Activated CD4-positive, alpha-beta memory T cell treated with anti-CD3 and anti-CD28 coated beads, Interleukin-2, amount 10 ng/mL, durations not matched to agents 7 days and 5 days (primary cell): ENCODE results near the gene MRPS33. TPM values are rescaled to one million over a fixed set of nuclear protein-coding genes. Genes with fewer than 3 reads are reported as not detected.

Experiments
- CTCF ChIA-PET: fragments of 350-600 bp; sonication (Branson Sonifier 250); formaldehyde crosslinking; loops from one replicate; lab custom pipeline; 2021; ENCODE audit warnings: antibody characterized with exemption, inconsistent platforms; lab: Charles Lee
- POLR2A ChIA-PET: fragments of 350-600 bp; sonication (Branson Sonifier 250); formaldehyde crosslinking; loops from one replicate; lab custom pipeline; 2021; ENCODE audit warnings: antibody characterized with exemption; lab: Charles Lee
- DNase-seq: peaks from one replicate; pipeline ENCODE4 v3.0.0-alpha.2; 2020
- H3K27ac Mint-ChIP-seq: one replicate; pipeline ENCODE4 v1.8.0; 2021; ENCODE audit warnings: mild to moderate bottlenecking, mixed read lengths
- H3K27me3 Mint-ChIP-seq: one replicate; pipeline ENCODE4 v1.8.0; 2021; ENCODE audit warnings: mixed read lengths
- H3K36me3 Mint-ChIP-seq: one replicate; pipeline ENCODE4 v1.8.0; 2021; ENCODE audit warnings: low read depth, mixed read lengths
- H3K4me1 Mint-ChIP-seq: one replicate; pipeline ENCODE4 v1.8.0; 2021; ENCODE audit warnings: mixed read lengths
- H3K4me3 Mint-ChIP-seq: one replicate; pipeline ENCODE4 v1.8.0; 2021; ENCODE audit warnings: mild to moderate bottlenecking, mixed read lengths
- H3K9me3 Mint-ChIP-seq: one replicate; pipeline ENCODE4 v1.8.0; 2021; ENCODE audit warnings: mixed read lengths
- total RNA-seq, 2 experiments: library from RNA; stranded (reverse); gene quantifications; one replicate each; pipeline ENCODE4 v1.2.3, GENCODE V29; 2021

The MRPS33 gene
- total RNA-seq, 2 experiments from 2014 or later: 58.5 to 68.3 TPM

GRCh38 chr7:141028767-141029166 is 14.0 kb upstream of the MRPS33 start:
- ChIA-PET CTCF (no interaction called here), POLR2A (no interaction called here)
- no peak for DNase-seq
- no peak overlapping the region for H3K27ac Mint-ChIP-seq
- no peak overlapping the region for H3K4me3 Mint-ChIP-seq
- peaks cover 4% of the 10 kb centered on the region for H3K4me1 Mint-ChIP-seq
- H3K9me3 Mint-ChIP-seq: peaks cover 30% of the 10 kb centered on the region
- peaks cover 17% of the 10 kb centered on the region for H3K27me3 Mint-ChIP-seq
- peaks cover 18% of the 10 kb centered on the region for H3K36me3 Mint-ChIP-seq

GRCh38 chr7:141027043-141027442 is 12.3 kb upstream of the MRPS33 start:
- Mint-ChIP-seq H3K27ac (no peak overlapping the region), H3K4me3 (no peak overlapping the region), H3K27me3 (peaks cover 23% of the 10 kb centered on the region), H3K9me3 (peaks cover 34% of the 10 kb centered on the region), H3K36me3 (peaks cover 26% of the 10 kb centered on the region), H3K4me1 (peaks cover 18% of the 10 kb centered on the region)
- POLR2A ChIA-PET: interaction anchor here (1.1 to 1.3 kb wide), 2 partner anchors 12 to 13 kb away, joined by 4 to 8 read pairs; partner anchors contain the start of gene MRPS33
- CTCF ChIA-PET: interaction anchor here (0.9 kb wide), 1 partner anchor 48 kb away, joined by 3 read pairs; no protein-coding TSS in a partner anchor
- no peak for DNase-seq

GRCh38 chr7:141024668-141025067 is 9.9 kb upstream of the MRPS33 start:
- H3K27ac Mint-ChIP-seq: no peak overlapping the region
- peaks cover 26% of the 10 kb centered on the region for H3K36me3 Mint-ChIP-seq
- H3K4me1 Mint-ChIP-seq: peaks cover 18% of the 10 kb centered on the region
- CTCF ChIA-PET: interaction anchor here (1.4 kb wide), 1 partner anchor 9 kb away, joined by 4 read pairs; the partner anchor contains the start of gene MRPS33
- peaks cover 26% of the 10 kb centered on the region for H3K27me3 Mint-ChIP-seq
- POLR2A ChIA-PET: no interaction called here
- no peak for DNase-seq
- H3K9me3 Mint-ChIP-seq: peaks cover 34% of the 10 kb centered on the region
- H3K4me3 Mint-ChIP-seq: no peak overlapping the region

GRCh38 chr7:141023295-141023694 is 8.5 kb upstream of the MRPS33 start:
- peaks cover 21% of the 10 kb centered on the region for H3K27me3 Mint-ChIP-seq

GRCh38 chr7:141017555-141017954 is 2.8 kb upstream of the MRPS33 start:
- Mint-ChIP-seq H3K36me3 (no peaks in the 10 kb centered on the region), H3K4me3 (no peak overlapping the region)

More at GRCh38 chr7:141023295-141023694, 8.5 kb upstream of the MRPS33 start:
- Mint-ChIP-seq H3K9me3 (peaks cover 28% of the 10 kb centered on the region), H3K27ac (peak overlapping the region; percentile 81), H3K4me1 (peaks cover 18% of the 10 kb centered on the region), H3K4me3 (peak overlapping the region; percentile 44), H3K36me3 (peaks cover 26% of the 10 kb centered on the region)
- POLR2A ChIA-PET: interaction anchor here (1.1 kb wide), 1 partner anchor 9 kb away, joined by 7 read pairs; the partner anchor contains the start of gene MRPS33
- CTCF ChIA-PET: no interaction called here
- DNase-seq: no peak

GRCh38 chr7:141016349-141016748 is 1.6 kb upstream of the MRPS33 start:
- ChIA-PET CTCF (interaction anchor here (0.6 kb wide), 1 partner anchor 52 kb away, joined by 4 read pairs; no protein-coding TSS in a partner anchor), POLR2A (no interaction called here)
- H3K4me3 Mint-ChIP-seq: no peak overlapping the region
- H3K4me1 Mint-ChIP-seq: peaks cover 36% of the 10 kb centered on the region
- peaks cover 18% of the 10 kb centered on the region for H3K27me3 Mint-ChIP-seq
- no peak overlapping the region for H3K27ac Mint-ChIP-seq
- no peak for DNase-seq
- H3K9me3 Mint-ChIP-seq: peaks cover 2% of the 10 kb centered on the region
- H3K36me3 Mint-ChIP-seq: no peaks in the 10 kb centered on the region

More at GRCh38 chr7:141017555-141017954, 2.8 kb upstream of the MRPS33 start:
- no peak overlapping the region for H3K27ac Mint-ChIP-seq
- POLR2A ChIA-PET: no interaction called here
- peaks cover 22% of the 10 kb centered on the region for H3K27me3 Mint-ChIP-seq
- CTCF ChIA-PET: no interaction called here
- peaks cover 2% of the 10 kb centered on the region for H3K9me3 Mint-ChIP-seq
- no peak for DNase-seq
- peaks cover 27% of the 10 kb centered on the region for H3K4me1 Mint-ChIP-seq

- Mint-ChIP-seq H3K4me3 (peak overlapping the region; percentile 97), H3K27me3 (peaks cover 10% of the 10 kb centered on the region), H3K9me3 (peaks cover 2% of the 10 kb centered on the region), H3K36me3 (peaks cover 9% of the 10 kb centered on the region), H3K4me1 (peaks cover 38% of the 10 kb centered on the region), H3K27ac (peak overlapping the region; percentile 96)
- POLR2A ChIA-PET: interaction anchor here (0.8 to 3.9 kb wide), 24 partner anchors 9 to 724 kb away, joined by 3 to 34 read pairs (median 6); partner anchors contain the start of genes ADCK2, AGK, BRAF and NDUFB2
- CTCF ChIA-PET: interaction anchor here (0.5 to 6.3 kb wide), 16 partner anchors 11 to 724 kb away, joined by 3 to 66 read pairs (median 4); partner anchors contain the start of genes ADCK2, BRAF and SSBP1
- DNase-seq: no peak
These were observed 628 bp downstream of the MRPS33 start for GRCh38 chr7:141014125-141014523.

GRCh38 chr7:141013345-141013715 is 1.4 kb downstream of the MRPS33 start:
- H3K27ac Mint-ChIP-seq: peak overlapping the region; percentile 96
- DNase-seq: no peak
- peaks cover 7% of the 10 kb centered on the region for H3K27me3 Mint-ChIP-seq
- H3K4me3 Mint-ChIP-seq: peak overlapping the region; percentile 97
- peaks cover 12% of the 10 kb centered on the region for H3K36me3 Mint-ChIP-seq
- POLR2A ChIA-PET: interaction anchor here (0.7 to 3.9 kb wide), 14 partner anchors 8 to 725 kb away, joined by 3 to 34 read pairs (median 8); partner anchors contain the start of genes ADCK2, AGK, BRAF and NDUFB2
- H3K4me1 Mint-ChIP-seq: peaks cover 38% of the 10 kb centered on the region
- CTCF ChIA-PET: interaction anchor here (1.2 to 6.3 kb wide), 9 partner anchors 88 to 636 kb away, joined by 3 to 66 read pairs (median 4); partner anchors contain the start of genes ADCK2 and BRAF
- peaks cover 2% of the 10 kb centered on the region for H3K9me3 Mint-ChIP-seq

- Mint-ChIP-seq H3K27me3 (peaks cover 6% of the 10 kb centered on the region), H3K36me3 (peaks cover 15% of the 10 kb centered on the region), H3K27ac (peak overlapping the region; percentile 96), H3K4me3 (peak overlapping the region; percentile 97), H3K4me1 (peaks cover 38% of the 10 kb centered on the region), H3K9me3 (peaks cover 2% of the 10 kb centered on the region)
- POLR2A ChIA-PET: interaction anchor here (0.7 to 3.9 kb wide), 8 partner anchors 39 to 725 kb away, joined by 3 to 34 read pairs (median 18); partner anchors contain the start of genes ADCK2, AGK, BRAF and SSBP1
- CTCF ChIA-PET: interaction anchor here (1.1 to 6.3 kb wide), 9 partner anchors 9 to 637 kb away, joined by 3 to 66 read pairs (median 5); partner anchors contain the start of gene ADCK2
- DNase-seq: no peak
These were observed 1.9 kb downstream of the MRPS33 start for GRCh38 chr7:141012696-141013344.

GRCh38 chr7:141012044-141012685 is 2.6 kb downstream of the MRPS33 start:
- POLR2A ChIA-PET: interaction anchor here (1.4 to 3.9 kb wide), 3 partner anchors 201 to 535 kb away, joined by 9 to 34 read pairs (median 19); no protein-coding TSS in a partner anchor
- Mint-ChIP-seq H3K27me3 (peaks cover 3% of the 10 kb centered on the region), H3K9me3 (peaks cover 2% of the 10 kb centered on the region), H3K36me3 (peaks cover 21% of the 10 kb centered on the region), H3K27ac (peak overlapping the region; percentile 96), H3K4me1 (peaks cover 38% of the 10 kb centered on the region), H3K4me3 (no peak overlapping the region)
- CTCF ChIA-PET: interaction anchor here (0.5 to 6.3 kb wide), 11 partner anchors 9 to 1425 kb away, joined by 3 to 66 read pairs (median 4); no protein-coding TSS in a partner anchor
- peak; percentile 84 for DNase-seq

- no peak overlapping the region for H3K4me3 Mint-ChIP-seq
- H3K4me1 Mint-ChIP-seq: peaks cover 38% of the 10 kb centered on the region
- no peak for DNase-seq
- peaks cover under 1% of the 10 kb centered on the region for H3K27me3 Mint-ChIP-seq
- no peak overlapping the region for H3K27ac Mint-ChIP-seq
- H3K9me3 Mint-ChIP-seq: peaks cover under 1% of the 10 kb centered on the region
- ChIA-PET POLR2A (interaction anchor here (0.8 to 1.4 kb wide), 2 partner anchors 200 to 315 kb away, joined by 3 to 9 read pairs; partner anchors contain the start of gene NDUFB2), CTCF (interaction anchor here (0.6 to 6.3 kb wide), 9 partner anchors 8 to 534 kb away, joined by 3 to 66 read pairs (median 3); no protein-coding TSS in a partner anchor)
- H3K36me3 Mint-ChIP-seq: peaks cover 22% of the 10 kb centered on the region
These were observed 3.3 kb downstream of the MRPS33 start for GRCh38 chr7:141011443-141011842.
